Hematopoietic multipotent progenitor cell treated with erythropoietin and hydrocortisone succinate and interleukin-3 and kit ligand, for 15 days (in vitro differentiated cells): ENCODE results near the gene GBA2.

Experiments
- DNase-seq: peaks from one replicate; pipeline ENCODE4 v3.0.0-alpha.2; 2015; ENCODE audit warnings: low spot score

Gene GBA2

GRCh38 chr9:35748858-35749514 is at the start of gene GBA2, which contains the start of gene RGP1:
Gene GBA2 (minus strand): TSS chr9:35749228. CDS start chr9:35748704, 524 bp downstream.
Gene RGP1 (plus strand): TSS chr9:35749287. CDS start chr9:35749756, 469 bp downstream.
- peak; percentile 71 for DNase-seq

GRCh38 chr9:35797311-35798109 is 48.5 kb upstream of the GBA2 start:
- DNase-seq = no peak

GRCh38 chr9:35795695-35796094 is 46.7 kb upstream of the GBA2 start:
- DNase-seq = no peak

- no peak for DNase-seq
These were observed 44.4 kb upstream of the GBA2 start for GRCh38 chr9:35793461-35793860.

GRCh38 chr9:35792826-35793225 is 43.8 kb upstream of the GBA2 start:
- no peak for DNase-seq

GRCh38 chr9:35792024-35792813 is 43.2 kb upstream of the GBA2 start:
- no peak for DNase-seq

- no peak for DNase-seq
These were observed 42.4 kb upstream of the GBA2 start, which contains the start of gene NPR2 for GRCh38 chr9:35791297-35791921. Gene NPR2 (plus strand): TSS chr9:35791591. CDS start chr9:35792409, 818 bp downstream.

- DNase-seq = peak; percentile 80
These were observed 41.6 kb upstream of the GBA2 start for GRCh38 chr9:35790385-35791296.

- no peak for DNase-seq
These were observed 41.0 kb upstream of the GBA2 start for GRCh38 chr9:35790025-35790384.

- DNase-seq = no peak
These were observed 40.5 kb upstream of the GBA2 start for GRCh38 chr9:35789541-35789940.

- DNase-seq = no peak
These were observed 34.4 kb upstream of the GBA2 start for GRCh38 chr9:35783418-35783817.

GRCh38 chr9:35781066-35781465 is 32.0 kb upstream of the GBA2 start:
- DNase-seq = no peak

- DNase-seq = no peak
These were observed 29.5 kb upstream of the GBA2 start for GRCh38 chr9:35778496-35778895.

- DNase-seq = no peak
These were observed 27.0 kb upstream of the GBA2 start for GRCh38 chr9:35776018-35776417.

GRCh38 chr9:35774907-35775635 is 26.0 kb upstream of the GBA2 start:
- no peak for DNase-seq

GRCh38 chr9:35771943-35772342 is 22.9 kb upstream of the GBA2 start:
- DNase-seq = no peak

- DNase-seq = peak; percentile 26
These were observed 22.5 kb upstream of the GBA2 start for GRCh38 chr9:35771534-35771933.

GRCh38 chr9:35771075-35771433 is 22.0 kb upstream of the GBA2 start:
- no peak for DNase-seq

GRCh38 chr9:35769763-35770162 is 20.7 kb upstream of the GBA2 start:
- DNase-seq = no peak

GRCh38 chr9:35767458-35767857 is 18.4 kb upstream of the GBA2 start:
- no peak for DNase-seq
